ENCODE data around the gene PPM1E. TPM values are rescaled to one million over a fixed set of nuclear protein-coding genes. Genes with fewer than 3 reads are reported as not detected.

Gene PPM1E
- total and polyA plus RNA-seq, 4 donors = 0.08 to 1.3 (median 0.66) TPM

GRCh38 chr17:58753026-58753425 lies 2.6 kb upstream of the PPM1E start:
- TF ChIP-seq, protein P1, sequence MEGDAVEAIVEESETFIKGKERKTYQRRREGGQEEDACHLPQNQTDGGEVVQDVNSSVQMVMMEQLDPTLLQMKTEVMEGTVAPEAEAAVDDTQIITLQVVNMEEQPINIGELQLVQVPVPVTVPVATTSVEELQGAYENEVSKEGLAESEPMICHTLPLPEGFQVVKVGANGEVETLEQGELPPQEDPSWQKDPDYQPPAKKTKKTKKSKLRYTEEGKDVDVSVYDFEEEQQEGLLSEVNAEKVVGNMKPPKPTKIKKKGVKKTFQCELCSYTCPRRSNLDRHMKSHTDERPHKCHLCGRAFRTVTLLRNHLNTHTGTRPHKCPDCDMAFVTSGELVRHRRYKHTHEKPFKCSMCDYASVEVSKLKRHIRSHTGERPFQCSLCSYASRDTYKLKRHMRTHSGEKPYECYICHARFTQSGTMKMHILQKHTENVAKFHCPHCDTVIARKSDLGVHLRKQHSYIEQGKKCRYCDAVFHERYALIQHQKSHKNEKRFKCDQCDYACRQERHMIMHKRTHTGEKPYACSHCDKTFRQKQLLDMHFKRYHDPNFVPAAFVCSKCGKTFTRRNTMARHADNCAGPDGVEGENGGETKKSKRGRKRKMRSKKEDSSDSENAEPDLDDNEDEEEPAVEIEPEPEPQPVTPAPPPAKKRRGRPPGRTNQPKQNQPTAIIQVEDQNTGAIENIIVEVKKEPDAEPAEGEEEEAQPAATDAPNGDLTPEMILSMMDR (IDR thresholded peaks at IDR 0.05; ENCODE audit: control extremely low read depth, extremely low read depth) = no peak
- 46 to 49% methylated on average over 2 of the region's 2 CpGs for WGBS, 2 donors

GRCh38 chr17:58755269-58755576 lies 431 bp upstream of the PPM1E start:
- peaks cover 0 to 17% (median 8%) of the 10 kb centered on the region in 5 donors for H3K4me1 ChIP-seq (ENCODE audit: control insufficient read depth in 5 of 5, insufficient read depth in 5 of 5, low read length in 5 of 5)
- no peak overlapping the region for H3K9ac ChIP-seq (ENCODE audit: insufficient read depth in 1 of 2, low read length in 2 of 2)
- H3K27ac ChIP-seq (ENCODE audit: low read depth in 1 of 2, low read length in 1 of 2) = no peak overlapping the region
- DNase-seq (no peak), ATAC-seq (ENCODE audit: insufficient read depth, low FRiP score) (no peak)
- H3K36me3 ChIP-seq (ENCODE audit: control insufficient read depth in 4 of 4, insufficient read depth in 4 of 4, low read length in 4 of 4) = no peaks in the 10 kb centered on the region
- TF ChIP-seq, protein P1 (IDR thresholded peaks at IDR 0.05; ENCODE audit: control extremely low read depth, extremely low read depth) = no peak
- H3K9me3 ChIP-seq (ENCODE audit: control insufficient read depth in 4 of 4, insufficient read depth in 3 of 4, low read length in 3 of 4) = no peaks in the 10 kb centered on the region
- H3K4me3 ChIP-seq = no peak overlapping the region
- H3K27me3 ChIP-seq (ENCODE audit: control insufficient read depth in 3 of 3, insufficient read depth in 3 of 3, low read length in 2 of 3) = peaks cover 0 to 46% (median 26%) of the 10 kb centered on the region in 3 donors
- 28 to 40% methylated on average over 2 of the region's 2 CpGs for WGBS, 2 donors

More at GRCh38 chr17:58753026-58753425, 2.6 kb upstream of the PPM1E start:
- DNase-seq = no peak
- peaks cover 0 to 34% (median 13%) of the 10 kb centered on the region in 3 donors for H3K27me3 ChIP-seq (ENCODE audit: control insufficient read depth in 3 of 3, insufficient read depth in 3 of 3, low read length in 2 of 3)
- no peak overlapping the region for H3K9ac ChIP-seq (ENCODE audit: insufficient read depth in 1 of 2, low read length in 2 of 2)
- no peaks in the 10 kb centered on the region for H3K36me3 ChIP-seq (ENCODE audit: control insufficient read depth in 4 of 4, insufficient read depth in 4 of 4, low read length in 4 of 4)
- no peak overlapping the region for H3K4me3 ChIP-seq
- no peak overlapping the region for H3K27ac ChIP-seq (ENCODE audit: low read depth in 1 of 2, low read length in 1 of 2)
- ATAC-seq (ENCODE audit: insufficient read depth, low FRiP score) = no peak
- H3K4me1 ChIP-seq (ENCODE audit: control insufficient read depth in 5 of 5, insufficient read depth in 5 of 5, low read length in 5 of 5) = peaks cover 0 to 17% (median 8%) of the 10 kb centered on the region in 5 donors
- H3K9me3 ChIP-seq (ENCODE audit: control insufficient read depth in 4 of 4, insufficient read depth in 3 of 4, low read length in 3 of 4) = no peaks in the 10 kb centered on the region

GRCh38 chr17:58756246-58757161 lies 850 bp downstream of the PPM1E start:
- Histone ChIP-seq H3K27me3 (ENCODE audit: control insufficient read depth in 3 of 3, insufficient read depth in 3 of 3, low read length in 2 of 3) (peaks cover 0 to 59% (median 32%) of the 10 kb centered on the region in 3 donors), H3K9ac (ENCODE audit: insufficient read depth in 1 of 2, low read length in 2 of 2) (no peak overlapping the region), H3K9me3 (ENCODE audit: control insufficient read depth in 4 of 4, insufficient read depth in 3 of 4, low read length in 3 of 4) (no peaks in the 10 kb centered on the region), H3K36me3 (ENCODE audit: control insufficient read depth in 4 of 4, insufficient read depth in 4 of 4, low read length in 4 of 4) (no peaks in the 10 kb centered on the region), H3K4me3 (peak overlapping the region; percentile 47), H3K4me1 (ENCODE audit: control insufficient read depth in 5 of 5, insufficient read depth in 5 of 5, low read length in 5 of 5) (peaks cover 0 to 17% (median 8%) of the 10 kb centered on the region in 5 donors), H3K27ac (ENCODE audit: low read depth in 1 of 2, low read length in 1 of 2) (no peak overlapping the region)
- TF ChIP-seq, protein P1 (IDR thresholded peaks at IDR 0.05; ENCODE audit: control extremely low read depth, extremely low read depth) = no peak
- ATAC-seq (ENCODE audit: insufficient read depth, low FRiP score) = no peak
- peak in 1 of 3 donors; percentile 9 for DNase-seq
- 2% methylated on average over 51 to 69 of the region's 72 CpGs for WGBS, 2 donors

Measured in lung (tissue), 12 donors.